Bronchial epithelial cell (primary cell): ENCODE measurements around the gene TBCD. TPM values are rescaled to one million over a fixed set of nuclear protein-coding genes. Genes with fewer than 3 reads are reported as not detected.

Source experiments
- DNase-seq: peaks from one replicate; pipeline ENCODE4 v3.0.0-alpha.2; 2010; ENCODE audit warnings: low read depth
- FAIRE-seq: peaks from 2 replicates; lab custom pipeline; 2011; peaks lifted over from hg19 to GRCh38; lab: Jason Lieb, UNC
- H3K27me3 ChIP-seq: 2 replicates; pipeline ENCODE4 v1.5.1; 2011; ENCODE audit warnings: low read length; ENCODE audit not compliant: control insufficient read depth, insufficient read depth
- H3K36me3 ChIP-seq: 2 replicates; pipeline ENCODE4 v1.5.1; 2011; ENCODE audit warnings: low read length; ENCODE audit not compliant: control insufficient read depth, insufficient read depth
- H3K4me3 ChIP-seq: 2 replicates; pipeline ENCODE4 v1.5.1; 2011; ENCODE audit warnings: mild to moderate bottlenecking, low read depth, low read length, control low read depth
- CTCF ChIP-seq: IDR thresholded peaks from 2 replicates; pipeline ENCODE4 v1.5.1; 2011; ENCODE audit warnings: mild to moderate bottlenecking, moderate library complexity, low read length, control low read depth, inconsistent platforms; ENCODE audit not compliant: insufficient read depth, severe bottlenecking
- total RNA-seq: library from RNA; depleted of rRNA; stranded (reverse); fragments of >200 nt; gene quantifications from 2 replicates; pipeline ENCODE4 v1.2.1, GENCODE V29; 2014

TBCD gene
- total RNA-seq, 1 donor from 2014 or later, result 22.6 TPM

- no peak for TF ChIP-seq CTCF
- FAIRE-seq, result no peak
- H3K36me3 ChIP-seq, result peaks cover 10% of the 10 kb centered on the region
Measured at GRCh38 chr17:82925336-82925735, 173.5 kb downstream of the TBCD start.

GRCh38 chr17:82926081-82926480 is 174.2 kb downstream of the TBCD start:
- TF ChIP-seq CTCF, result no peak
- DNase-seq (no peak), FAIRE-seq (no peak)
- H3K36me3 ChIP-seq, result peaks cover 12% of the 10 kb centered on the region
- H3K4me3 ChIP-seq, result no peak overlapping the region
- H3K27me3 ChIP-seq, result no peaks in the 10 kb centered on the region

More at GRCh38 chr17:82925336-82925735, 173.5 kb downstream of the TBCD start:
- Histone ChIP-seq H3K4me3 (no peak overlapping the region), H3K27me3 (no peaks in the 10 kb centered on the region)
- DNase-seq, result no peak

GRCh38 chr17:82926716-82927115 is 174.9 kb downstream of the TBCD start:
- Histone ChIP-seq H3K27me3 (no peaks in the 10 kb centered on the region), H3K4me3 (no peak overlapping the region), H3K36me3 (peaks cover 12% of the 10 kb centered on the region)
- DNase-seq, result no peak
- FAIRE-seq, result no peak
- no peak for TF ChIP-seq CTCF

GRCh38 chr17:82927311-82927660 is 175.4 kb downstream of the TBCD start:
- peaks cover 12% of the 10 kb centered on the region for H3K36me3 ChIP-seq
- no peak for TF ChIP-seq CTCF
- H3K4me3 ChIP-seq, result no peak overlapping the region
- no peak for FAIRE-seq
- no peaks in the 10 kb centered on the region for H3K27me3 ChIP-seq
- no peak for DNase-seq

- TF ChIP-seq CTCF, result no peak
- no peak overlapping the region for H3K4me3 ChIP-seq
- H3K27me3 ChIP-seq, result no peaks in the 10 kb centered on the region
- FAIRE-seq, result no peak
- no peak for DNase-seq
- peaks cover 12% of the 10 kb centered on the region for H3K36me3 ChIP-seq
Measured at GRCh38 chr17:82927661-82928601, 176.1 kb downstream of the TBCD start.
